B cell (primary cell): ENCODE results near the gene TPO. TPM values are rescaled to one million over a fixed set of nuclear protein-coding genes. Genes with fewer than 3 reads are reported as not detected.
"Not testable (repeated sequence)": the region's sequence is repeated elsewhere in the genome, so short reads cannot be mapped to it uniquely, and the experiment has no call there.

ENCODE experiments used
- ATAC-seq: fragments of 200-7000 bp; cut with Tn5 transposase; one replicate; pipeline ENCODE4 v1.10.0; 2021; ENCODE audit warnings: low read depth, mild to moderate bottlenecking, moderate number of reproducible peaks, moderate library complexity
- CTCF ChIA-PET: fragments of 350-600 bp; sonication (Branson Sonifier 250); formaldehyde crosslinking; loops from one replicate; lab custom pipeline; 2021; ENCODE audit warnings: antibody characterized with exemption, inconsistent platforms; lab: Charles Lee
- POLR2A ChIA-PET: fragments of 350-600 bp; sonication (Branson Sonifier 250); formaldehyde crosslinking; loops from one replicate; lab custom pipeline; 2021; ENCODE audit warnings: antibody characterized with exemption; lab: Charles Lee
- DNase-seq: peaks from one replicate; pipeline ENCODE4 v3.0.0; 2013
- H2AFZ ChIP-seq: 2 replicates; pipeline ENCODE4 v1.6.1; 2012; ENCODE audit warnings: mild to moderate bottlenecking, low read depth, low read length; ENCODE audit not compliant: insufficient read depth, poor library complexity, severe bottlenecking
- H3K27ac ChIP-seq, 2 donors: 1 replicate in 1 of 2; 2 replicates in 1 of 2; pipeline ENCODE4 v1.5.1; 2012 to 2013; ENCODE audit warnings: low read length in 2 of 2, mild to moderate bottlenecking in 2 of 2, moderate library complexity in 1 of 2
- H3K27me3 ChIP-seq, 4 experiments: fragments of 200-600 bp in 1 of 4; sonication (generic) in 1 of 4; replicated peaks in 1 of 4; 1 replicate in 2 of 4; 2 replicates in 2 of 4; pipeline versions ENCODE4 v1.6.1 to v1.7.0; 2013 to 2016; ENCODE audit warnings: low read length in 3 of 4, mild to moderate bottlenecking in 2 of 4, mixed read lengths in 1 of 4, moderate library complexity in 1 of 4; ENCODE audit not compliant: insufficient read depth in 4 of 4, control insufficient read depth in 3 of 4; ENCODE audit errors: control extremely low read depth in 1 of 4
- H3K36me3 ChIP-seq, 2 experiments: replicated peaks in 1 of 2; 1 replicate in 1 of 2; 2 replicates in 1 of 2; pipeline versions ENCODE4 v1.6.1 to v1.7.1; 2013; ENCODE audit warnings: low read length in 1 of 2; ENCODE audit not compliant: insufficient read depth in 2 of 2, control insufficient read depth in 1 of 2; ENCODE audit errors: control extremely low read depth in 1 of 2, extremely low read depth in 1 of 2
- H3K4me1 ChIP-seq, 2 donors: fragments of 200-600 bp in 1 of 2; sonication (generic) in 1 of 2; 1 replicate in 1 of 2; 2 replicates in 1 of 2; pipeline versions ENCODE4 v1.5.1 to v1.6.1; 2013 to 2017; ENCODE audit warnings: low read length in 2 of 2; ENCODE audit not compliant: control insufficient read depth in 2 of 2, insufficient read depth in 2 of 2
- H3K4me2 ChIP-seq: replicated peaks from 2 replicates; pipeline ENCODE3; 2012; ENCODE audit warnings: mild to moderate bottlenecking, low read depth, low read length; ENCODE audit not compliant: poor library complexity, severe bottlenecking
- H3K4me3 ChIP-seq, 5 experiments: fragments of 200-600 bp in 1 of 5; sonication (generic) in 1 of 5; 1 replicate in 3 of 5; 2 replicates in 2 of 5; pipeline versions ENCODE4 v1.5.1 to v1.7.0; 2011 to 2016; ENCODE audit warnings: low read length in 4 of 5, mild to moderate bottlenecking in 4 of 5, low read depth in 2 of 5, control low read depth in 1 of 5, moderate library complexity in 1 of 5; ENCODE audit not compliant: insufficient read depth in 1 of 5; ENCODE audit errors: control extremely low read depth in 1 of 5, extremely low read depth in 1 of 5
- H3K79me2 ChIP-seq: fragments of 200-600 bp; sonication (generic); one replicate; pipeline ENCODE4 v1.6.0; 2016; ENCODE audit warnings: low read length; ENCODE audit not compliant: control insufficient read depth, insufficient read depth
- H3K9ac ChIP-seq: fragments of 200-600 bp; sonication (generic); 2 replicates; pipeline ENCODE4 v1.6.1; 2017; ENCODE audit warnings: mild to moderate bottlenecking, low read length, moderate library complexity
- H3K9me3 ChIP-seq, 3 donors: one replicate each; pipeline versions ENCODE4 v1.6.1 to v1.7.1; 2013; ENCODE audit warnings: low read length in 2 of 3; ENCODE audit not compliant: control insufficient read depth in 2 of 3, insufficient read depth in 1 of 3; ENCODE audit errors: control extremely low read depth in 1 of 3
- H4K20me1 ChIP-seq: 2 replicates; pipeline ENCODE4 v1.6.0; 2012; ENCODE audit warnings: mild to moderate bottlenecking, low read length; ENCODE audit not compliant: insufficient read depth, control insufficient read depth, poor library complexity, severe bottlenecking
- H3K27ac Mint-ChIP-seq: one replicate; pipeline ENCODE4 v1.8.0; 2021; ENCODE audit warnings: mixed read lengths
- H3K27me3 Mint-ChIP-seq: one replicate; pipeline ENCODE4 v1.8.0; 2021; ENCODE audit warnings: mixed read lengths
- H3K4me1 Mint-ChIP-seq: one replicate; pipeline ENCODE4 v1.8.0; 2021; ENCODE audit warnings: mixed read lengths
- H3K4me3 Mint-ChIP-seq: one replicate; pipeline ENCODE4 v1.8.0; 2021; ENCODE audit warnings: mixed read lengths
- H3K9me3 Mint-ChIP-seq: one replicate; pipeline ENCODE4 v1.8.0; 2022; ENCODE audit warnings: mixed read lengths; ENCODE audit not compliant: insufficient read depth
- EZH2 ChIP-seq: IDR thresholded peaks from 2 replicates; pipeline ENCODE4 v1.6.1; 2012; ENCODE audit warnings: borderline replicate concordance, low read depth, mild to moderate bottlenecking, moderate library complexity, low read length; ENCODE audit not compliant: insufficient read depth, poor library complexity, severe bottlenecking
- WGBS: methylation state at CpG from one replicate; pipeline ENCODE4 v1.1.5; 2013; ENCODE audit warnings: missing lambda C conversion rate; ENCODE audit not compliant: insufficient coverage; 5-methylcytosine and 5-hydroxymethylcytosine counted together
- intact Hi-C: fragments of 100-400 bp; cut with micrococcal nuclease; formaldehyde crosslinking; loops from one replicate; pipeline ENCODE4 v1.10.0; 2022
- polyA plus RNA-seq: library from polyadenylated mRNA; depleted of rRNA; stranded (reverse); fragments of >200 nt; gene quantifications from 2 replicates; pipeline ENCODE4 v1.2.3, GENCODE V29; 2012
- total RNA-seq, 2 donors: library from RNA; stranded (reverse); fragments of 120-200 nt in 1 of 2; gene quantifications; 1 replicate in 1 of 2; 2 replicates in 1 of 2; pipeline versions ENCODE4 v1.2.3 to v1.2.4, GENCODE V29; 2013 to 2022
- TF ChIP-seq, protein P1 (sequence below): fragments of 200-600 bp; IDR thresholded peaks from one replicate; pipeline ENCODE4 v1.8.0; 2022; ENCODE audit warnings: antibody characterized with exemption, mild to moderate bottlenecking

The TPO gene
- total and polyA plus RNA-seq, 2 donors (not counting 1 experiment from before 2014, with no cell fraction given): not detected

DNA sequence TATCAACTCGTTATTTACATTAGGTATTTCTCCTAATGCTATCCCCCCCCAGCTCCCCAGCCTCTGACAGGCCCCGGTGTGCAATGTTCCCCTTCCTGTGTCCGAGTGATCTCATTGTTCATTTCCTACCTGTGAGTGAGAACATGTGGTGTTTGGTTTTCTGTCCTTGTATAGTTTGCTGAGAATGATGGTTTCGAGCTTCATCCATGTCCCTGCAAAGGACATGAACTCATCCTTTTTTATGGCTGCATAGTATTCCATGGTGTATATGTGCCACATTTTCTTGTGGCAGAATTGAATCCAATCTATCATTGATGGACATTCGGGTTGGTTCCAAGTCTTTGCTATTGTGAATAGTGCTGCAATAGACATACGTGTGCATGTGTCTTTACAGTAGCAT, 23.1 kb upstream of the TPO start:
- H3K27me3 Mint-ChIP-seq: peaks cover 16% of the 10 kb centered on the region
- WGBS: 100% methylated on average over 1 of the region's 6 CpGs
- not testable (repeated sequence) for H3K4me1 ChIP-seq

DNA sequence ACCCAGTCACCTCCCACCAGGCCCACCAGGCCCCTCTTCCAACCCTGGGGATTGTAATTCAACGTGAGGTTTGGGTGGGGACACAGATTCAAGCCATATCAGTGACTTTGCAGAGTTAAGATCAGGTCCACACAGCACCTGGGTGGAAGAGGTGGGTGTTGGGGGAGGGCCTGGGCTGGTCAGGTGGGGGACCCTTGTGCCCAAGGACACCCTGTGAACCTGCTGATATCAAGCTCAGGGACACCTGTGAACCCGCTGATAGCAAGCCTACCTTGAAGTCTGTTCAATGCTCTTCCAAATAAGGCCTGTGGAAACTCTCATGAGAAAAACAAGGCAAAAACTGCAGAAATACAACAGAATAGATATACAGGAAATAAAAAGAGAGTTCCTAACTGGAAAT, 19.9 kb upstream of the TPO start:
- H3K27me3 Mint-ChIP-seq: peaks cover 21% of the 10 kb centered on the region
- no peak for TF ChIP-seq EZH2
- TF ChIP-seq, protein P1, sequence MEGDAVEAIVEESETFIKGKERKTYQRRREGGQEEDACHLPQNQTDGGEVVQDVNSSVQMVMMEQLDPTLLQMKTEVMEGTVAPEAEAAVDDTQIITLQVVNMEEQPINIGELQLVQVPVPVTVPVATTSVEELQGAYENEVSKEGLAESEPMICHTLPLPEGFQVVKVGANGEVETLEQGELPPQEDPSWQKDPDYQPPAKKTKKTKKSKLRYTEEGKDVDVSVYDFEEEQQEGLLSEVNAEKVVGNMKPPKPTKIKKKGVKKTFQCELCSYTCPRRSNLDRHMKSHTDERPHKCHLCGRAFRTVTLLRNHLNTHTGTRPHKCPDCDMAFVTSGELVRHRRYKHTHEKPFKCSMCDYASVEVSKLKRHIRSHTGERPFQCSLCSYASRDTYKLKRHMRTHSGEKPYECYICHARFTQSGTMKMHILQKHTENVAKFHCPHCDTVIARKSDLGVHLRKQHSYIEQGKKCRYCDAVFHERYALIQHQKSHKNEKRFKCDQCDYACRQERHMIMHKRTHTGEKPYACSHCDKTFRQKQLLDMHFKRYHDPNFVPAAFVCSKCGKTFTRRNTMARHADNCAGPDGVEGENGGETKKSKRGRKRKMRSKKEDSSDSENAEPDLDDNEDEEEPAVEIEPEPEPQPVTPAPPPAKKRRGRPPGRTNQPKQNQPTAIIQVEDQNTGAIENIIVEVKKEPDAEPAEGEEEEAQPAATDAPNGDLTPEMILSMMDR: no peak
- Histone ChIP-seq H3K27ac (no peak overlapping the region), H3K4me1 (peaks cover 3 to 5% of the 10 kb centered on the region in 2 donors), H4K20me1 (no peaks in the 10 kb centered on the region), H3K36me3 (no peaks in the 10 kb centered on the region), H3K27me3 (peaks cover 0 to 5% (median 0%) of the 10 kb centered on the region in 4 experiments), H3K9me3 (peaks cover 0 to 15% (median 0%) of the 10 kb centered on the region in 3 donors), H2AFZ (no peak overlapping the region), H3K4me3 (no peak overlapping the region), H3K79me2 (no peaks in the 10 kb centered on the region), H3K9ac (no peak overlapping the region), H3K4me2 (no peak overlapping the region)
- ChIA-PET POLR2A (no interaction called here), CTCF (no interaction called here)
- H3K4me3 Mint-ChIP-seq: no peak overlapping the region
- no peak overlapping the region for H3K27ac Mint-ChIP-seq
- H3K9me3 Mint-ChIP-seq: no peaks in the 10 kb centered on the region
- no peaks in the 10 kb centered on the region for H3K4me1 Mint-ChIP-seq
- DNase-seq: no peak
- intact Hi-C loops: no loop called here
- 83% methylated on average over 1 of the region's 2 CpGs for WGBS
- ATAC-seq: no peak

More for the DNA sequence above, 23.1 kb upstream of the TPO start:
- H3K36me3 ChIP-seq, H2AFZ ChIP-seq, POLR2A ChIA-PET, H3K79me2 ChIP-seq, intact Hi-C loops, H3K9ac ChIP-seq, ATAC-seq, H4K20me1 ChIP-seq, CTCF ChIA-PET, H3K4me2 ChIP-seq, H3K4me3 ChIP-seq, DNase-seq, H3K4me1 Mint-ChIP-seq, H3K9me3 ChIP-seq, H3K27ac ChIP-seq, H3K9me3 Mint-ChIP-seq, H3K27ac Mint-ChIP-seq, H3K27me3 ChIP-seq, H3K4me3 Mint-ChIP-seq: not testable (repeated sequence)
